Body of pancreas (tissue), 4 donors: ENCODE measurements around the gene NLRP6. TPM values are rescaled to one million over a fixed set of nuclear protein-coding genes. Genes with fewer than 3 reads are reported as not detected.

Experiments used
- ATAC-seq: fragments of 150-250 bp; one replicate; pipeline ENCODE4 v1.9.1; 2016
- DNase-seq, 4 donors: peaks; one replicate each; pipeline ENCODE4 v3.0.0-alpha.2; 2019
- H3K27ac ChIP-seq, 4 donors: fragments of 200-600 bp; sonication (generic); 1 replicate in 3 of 4; 2 replicates in 1 of 4; pipeline versions ENCODE4 v1.5.1 to v1.6.1; 2016 to 2019; ENCODE audit warnings: mild to moderate bottlenecking in 1 of 4, mixed read lengths in 1 of 4, moderate library complexity in 1 of 4
- H3K27me3 ChIP-seq, 2 donors: fragments of 200-600 bp; sonication (generic); one replicate each; pipeline ENCODE4 v1.6.0; 2016; ENCODE audit warnings: mild to moderate bottlenecking in 1 of 2
- H3K36me3 ChIP-seq, 2 donors: fragments of 200-600 bp; sonication (generic); replicated peaks in 1 of 2; 2 replicates each; pipeline ENCODE4 v1.5.1; 2016; ENCODE audit warnings: low read depth in 2 of 2; ENCODE audit not compliant: insufficient read depth in 1 of 2
- H3K4me1 ChIP-seq: fragments of 200-600 bp; sonication (generic); one replicate; pipeline ENCODE4 v1.6.0; 2016
- H3K4me3 ChIP-seq, 2 donors: fragments of 200-600 bp; sonication (generic); 1 replicate in 1 of 2; 2 replicates in 1 of 2; pipeline ENCODE4 v1.5.1; 2016 to 2019
- H3K9me3 ChIP-seq, 3 donors: fragments of 200-600 bp; sonication (generic); 1 replicate in 2 of 3; 2 replicates in 1 of 3; pipeline ENCODE4 v1.5.1; 2016
- CTCF ChIP-seq, 7 experiments: fragments of 450-650 bp in 4 of 7; fragments of 200-600 bp in 3 of 7; sonication (generic) in 3 of 7; IDR thresholded peaks; one replicate each; pipeline ENCODE4 v1.5.1; 2016 to 2019; ENCODE audit warnings: antibody characterized with exemption in 7 of 7
- POLR2A ChIP-seq, 3 donors: fragments of 450-650 bp; IDR thresholded peaks; one replicate each; pipeline ENCODE4 v1.6.1; 2016; ENCODE audit warnings: antibody characterized with exemption in 3 of 3, mild to moderate bottlenecking in 2 of 3
- WGBS, 2 donors: methylation state at CpG; one replicate each; pipeline ENCODE4 v1.1.5; 2017; 5-methylcytosine and 5-hydroxymethylcytosine counted together
- intact Hi-C: fragments of 100-400 bp; cut with DNase I; formaldehyde crosslinking; loops from one replicate; pipeline ENCODE4 v1.15.1; 2023
- total RNA-seq, 2 donors: library from RNA; depleted of rRNA; stranded (reverse); fragments of >200 nt; gene quantifications; one replicate each; pipeline ENCODE4 v1.1.0, GENCODE V29; 2016

The NLRP6 gene
- total RNA-seq, 2 donors from 2014 or later = 1.0 TPM; not detected in 1

GRCh38 chr11:293852-294661, 15.8 kb downstream of the NLRP6 start:
- Histone ChIP-seq H3K4me1 (peaks cover 92% of the 10 kb centered on the region), H3K4me3 (no peak overlapping the region), H3K9me3 (no peaks in the 10 kb centered on the region), H3K27me3 (no peaks in the 10 kb centered on the region), H3K27ac (no peak overlapping the region), H3K36me3 (peaks cover 0 to 3% of the 10 kb centered on the region in 2 donors)
- intact Hi-C loops = no loop called here
- DNase-seq = peak in 2 of 4 donors; percentile 19 to 25
- TF ChIP-seq CTCF (IDR thresholded peaks at IDR 0.05) (no peak), POLR2A (IDR thresholded peaks at IDR 0.05) (no peak)
- WGBS, 2 donors = 75 to 83% methylated on average over 12 to 25 of the region's 27 CpGs
- no peak for ATAC-seq

- ATAC-seq = no peak
- peak in 2 of 4 donors; percentile 13 to 22 for DNase-seq
- Histone ChIP-seq H3K4me3 (no peak overlapping the region), H3K27ac (no peak overlapping the region), H3K36me3 (peaks cover 0 to 3% of the 10 kb centered on the region in 2 donors), H3K27me3 (no peaks in the 10 kb centered on the region), H3K4me1 (peaks cover 93% of the 10 kb centered on the region), H3K9me3 (no peaks in the 10 kb centered on the region)
- 73 to 78% methylated on average over 10 to 16 of the region's 16 CpGs for WGBS, 2 donors
- TF ChIP-seq CTCF (IDR thresholded peaks at IDR 0.05) = no peak
- TF ChIP-seq POLR2A (IDR thresholded peaks at IDR 0.05) = no peak
- intact Hi-C loops = loop anchor here (5.0 kb wide), 1 partner anchor 52 kb away; no protein-coding TSS in a partner anchor
Measured at GRCh38 chr11:294780-295179, 16.6 kb downstream of the NLRP6 start.

- TF ChIP-seq POLR2A (IDR thresholded peaks at IDR 0.05) (no peak), CTCF (IDR thresholded peaks at IDR 0.05) (no peak)
- DNase-seq (peak in 2 of 4 donors; percentile 11 to 14), ATAC-seq (no peak)
- intact Hi-C loops = loop anchor here (5.0 kb wide), 1 partner anchor 53 kb away; no protein-coding TSS in a partner anchor
- Histone ChIP-seq H3K27ac (no peak overlapping the region), H3K36me3 (peaks cover 0 to 3% of the 10 kb centered on the region in 2 donors), H3K27me3 (no peaks in the 10 kb centered on the region), H3K4me1 (peaks cover 93% of the 10 kb centered on the region), H3K9me3 (no peaks in the 10 kb centered on the region), H3K4me3 (no peak overlapping the region)
- WGBS, 2 donors = 75 to 82% methylated on average over 21 to 24 of the region's 26 CpGs
Measured at GRCh38 chr11:295351-296170, 17.4 kb downstream of the NLRP6 start.

GRCh38 chr11:296171-297050, 18.2 kb downstream of the NLRP6 start:
- H3K4me1 ChIP-seq = peaks cover 85% of the 10 kb centered on the region
- H3K4me3 ChIP-seq = no peak overlapping the region
- no peaks in the 10 kb centered on the region for H3K27me3 ChIP-seq
- H3K27ac ChIP-seq = peak overlapping the region in 1 of 4 donors; percentile 37
- intact Hi-C loops = loop anchor here (5.0 kb wide), 1 partner anchor 54 kb away; no protein-coding TSS in a partner anchor
- DNase-seq (peak in 3 of 4 donors; percentile 7 to 15 (median 14)), ATAC-seq (no peak)
- no peaks in the 10 kb centered on the region for H3K9me3 ChIP-seq
- TF ChIP-seq POLR2A (IDR thresholded peaks at IDR 0.05) = peak in 2 of 3 donors; percentile 6 to 22
- no peak for TF ChIP-seq CTCF (IDR thresholded peaks at IDR 0.05)
- 69 to 78% methylated on average over 9 to 30 of the region's 35 CpGs for WGBS, 2 donors
- peaks cover 0 to 3% of the 10 kb centered on the region in 2 donors for H3K36me3 ChIP-seq
